ENCODE results near the gene IL23A. TPM values are rescaled to one million over a fixed set of nuclear protein-coding genes. Genes with fewer than 3 reads are reported as not detected.
"Not testable (repeated sequence)": the region's sequence is repeated elsewhere in the genome, so short reads cannot be mapped to it uniquely, and the experiment has no call there.

The IL23A gene
- total RNA-seq, 1 experiment from 2014 or later: 0.41 TPM

DNA sequence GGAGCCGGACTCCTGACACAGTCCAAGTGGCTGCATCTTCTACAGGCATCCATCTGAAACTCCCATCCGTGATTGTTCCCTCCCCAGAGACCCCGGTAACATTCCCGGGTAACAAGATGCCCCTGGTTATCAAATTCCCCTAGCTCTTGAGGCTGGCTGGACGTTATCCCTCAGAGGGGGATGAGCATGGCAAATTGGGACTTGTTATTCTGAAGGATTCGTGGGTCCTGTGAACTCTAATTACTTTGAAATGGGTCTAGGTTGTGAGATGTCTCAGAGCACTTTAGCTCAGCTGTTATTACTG is 4.2 kb upstream of the IL23A start:
- TSS peak; percentile 100 for BruUV-seq (replicated peaks)
- H3K9me3 ChIP-seq (ENCODE audit: control insufficient read depth, insufficient read depth, low read depth, low read length): no peaks in the 10 kb centered on the region
- ChIA-PET CTCF (no interaction called here), POLR2A (no interaction called here)
- no peak for DNase-seq (ENCODE audit: low read depth, low spot score)
- intact Hi-C loops (cut with micrococcal nuclease; ENCODE audit: unreplicated experiment) (no loop called here), in situ Hi-C loops (cut with HindIII; ENCODE audit: low pct_unique_long_range_greater_than_20kb, low sequenced_read_pairs) (no loop called here)
- no peaks in the 10 kb centered on the region for H3K27me3 ChIP-seq (ENCODE audit: control insufficient read depth, insufficient read depth, low read length)
- TF ChIP-seq, protein P1, sequence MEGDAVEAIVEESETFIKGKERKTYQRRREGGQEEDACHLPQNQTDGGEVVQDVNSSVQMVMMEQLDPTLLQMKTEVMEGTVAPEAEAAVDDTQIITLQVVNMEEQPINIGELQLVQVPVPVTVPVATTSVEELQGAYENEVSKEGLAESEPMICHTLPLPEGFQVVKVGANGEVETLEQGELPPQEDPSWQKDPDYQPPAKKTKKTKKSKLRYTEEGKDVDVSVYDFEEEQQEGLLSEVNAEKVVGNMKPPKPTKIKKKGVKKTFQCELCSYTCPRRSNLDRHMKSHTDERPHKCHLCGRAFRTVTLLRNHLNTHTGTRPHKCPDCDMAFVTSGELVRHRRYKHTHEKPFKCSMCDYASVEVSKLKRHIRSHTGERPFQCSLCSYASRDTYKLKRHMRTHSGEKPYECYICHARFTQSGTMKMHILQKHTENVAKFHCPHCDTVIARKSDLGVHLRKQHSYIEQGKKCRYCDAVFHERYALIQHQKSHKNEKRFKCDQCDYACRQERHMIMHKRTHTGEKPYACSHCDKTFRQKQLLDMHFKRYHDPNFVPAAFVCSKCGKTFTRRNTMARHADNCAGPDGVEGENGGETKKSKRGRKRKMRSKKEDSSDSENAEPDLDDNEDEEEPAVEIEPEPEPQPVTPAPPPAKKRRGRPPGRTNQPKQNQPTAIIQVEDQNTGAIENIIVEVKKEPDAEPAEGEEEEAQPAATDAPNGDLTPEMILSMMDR (IDR thresholded peaks at IDR 0.05): no peak
- TF ChIP-seq SIN3A (IDR thresholded peaks at IDR 0.05; ENCODE audit: borderline replicate concordance, insufficient read depth, low read depth, low read length) (no peak), TCF7L2 (IDR thresholded peaks at IDR 0.05; ENCODE audit: low read depth, low read length) (no peak), POLR2AphosphoS5 (IDR thresholded peaks at IDR 0.05; ENCODE audit: low read depth, low read length) (no peak)
- TF ChIP-seq, protein P2, sequence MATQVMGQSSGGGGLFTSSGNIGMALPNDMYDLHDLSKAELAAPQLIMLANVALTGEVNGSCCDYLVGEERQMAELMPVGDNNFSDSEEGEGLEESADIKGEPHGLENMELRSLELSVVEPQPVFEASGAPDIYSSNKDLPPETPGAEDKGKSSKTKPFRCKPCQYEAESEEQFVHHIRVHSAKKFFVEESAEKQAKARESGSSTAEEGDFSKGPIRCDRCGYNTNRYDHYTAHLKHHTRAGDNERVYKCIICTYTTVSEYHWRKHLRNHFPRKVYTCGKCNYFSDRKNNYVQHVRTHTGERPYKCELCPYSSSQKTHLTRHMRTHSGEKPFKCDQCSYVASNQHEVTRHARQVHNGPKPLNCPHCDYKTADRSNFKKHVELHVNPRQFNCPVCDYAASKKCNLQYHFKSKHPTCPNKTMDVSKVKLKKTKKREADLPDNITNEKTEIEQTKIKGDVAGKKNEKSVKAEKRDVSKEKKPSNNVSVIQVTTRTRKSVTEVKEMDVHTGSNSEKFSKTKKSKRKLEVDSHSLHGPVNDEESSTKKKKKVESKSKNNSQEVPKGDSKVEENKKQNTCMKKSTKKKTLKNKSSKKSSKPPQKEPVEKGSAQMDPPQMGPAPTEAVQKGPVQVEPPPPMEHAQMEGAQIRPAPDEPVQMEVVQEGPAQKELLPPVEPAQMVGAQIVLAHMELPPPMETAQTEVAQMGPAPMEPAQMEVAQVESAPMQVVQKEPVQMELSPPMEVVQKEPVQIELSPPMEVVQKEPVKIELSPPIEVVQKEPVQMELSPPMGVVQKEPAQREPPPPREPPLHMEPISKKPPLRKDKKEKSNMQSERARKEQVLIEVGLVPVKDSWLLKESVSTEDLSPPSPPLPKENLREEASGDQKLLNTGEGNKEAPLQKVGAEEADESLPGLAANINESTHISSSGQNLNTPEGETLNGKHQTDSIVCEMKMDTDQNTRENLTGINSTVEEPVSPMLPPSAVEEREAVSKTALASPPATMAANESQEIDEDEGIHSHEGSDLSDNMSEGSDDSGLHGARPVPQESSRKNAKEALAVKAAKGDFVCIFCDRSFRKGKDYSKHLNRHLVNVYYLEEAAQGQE (IDR thresholded peaks at IDR 0.05; ENCODE audit: insufficient read depth in 1 of 2, low read depth in 2 of 2, low read length in 1 of 2): no peak
- H3K4me1 ChIP-seq (ENCODE audit: control insufficient read depth, insufficient read depth, low read length): peaks cover 15% of the 10 kb centered on the region; the same call in 1 of the 2 replicates
- H3K36me3 ChIP-seq (ENCODE audit: control insufficient read depth, insufficient read depth, low read length): peaks cover 3% of the 10 kb centered on the region; the same call in 1 of the 2 replicates
- peak overlapping the region; percentile 99 for H3K27ac ChIP-seq (ENCODE audit: low read length)
- H3K4me3 ChIP-seq (ENCODE audit: low read depth in 2 of 2, low read length in 2 of 2): peak overlapping the region; percentile 76 to 83
- ATAC-seq: peak; percentile 13; the same call in 1 of the 2 replicates

DNA sequence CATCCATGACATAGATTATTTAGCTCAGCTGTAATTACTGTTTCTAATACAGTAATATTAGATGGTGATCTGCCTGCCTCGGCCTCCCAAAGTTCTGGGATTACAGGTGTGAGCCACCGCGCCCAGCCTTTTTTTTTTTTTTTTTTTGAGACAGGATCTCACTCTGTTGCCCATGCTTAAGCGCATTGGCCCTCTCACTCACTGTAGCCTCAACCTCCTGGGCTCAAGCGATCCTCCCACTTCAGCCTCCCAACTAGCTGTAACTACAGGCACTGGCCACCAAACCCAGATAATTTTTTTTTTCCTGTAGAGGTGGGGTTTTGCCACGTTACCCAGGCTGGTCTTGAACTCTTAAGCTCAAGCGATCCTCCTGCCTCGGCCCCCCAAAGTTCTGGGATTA is 3.2 kb upstream of the IL23A start:
- BruUV-seq (replicated peaks); CTCF ChIA-PET; H3K27me3 ChIP-seq (ENCODE audit: control insufficient read depth, insufficient read depth, low read length); H3K36me3 ChIP-seq (ENCODE audit: control insufficient read depth, insufficient read depth, low read length); DNase-seq (ENCODE audit: low read depth, low spot score); intact Hi-C loops (cut with micrococcal nuclease; ENCODE audit: unreplicated experiment); H3K4me3 ChIP-seq (ENCODE audit: low read depth in 2 of 2, low read length in 2 of 2); H3K27ac ChIP-seq (ENCODE audit: low read length); H3K9me3 ChIP-seq (ENCODE audit: control insufficient read depth, insufficient read depth, low read depth, low read length); in situ Hi-C loops (cut with HindIII; ENCODE audit: low pct_unique_long_range_greater_than_20kb, low sequenced_read_pairs); ATAC-seq: not testable (repeated sequence)
- H3K4me1 ChIP-seq (ENCODE audit: control insufficient read depth, insufficient read depth, low read length): peaks cover 15% of the 10 kb centered on the region; the same call in 1 of the 2 replicates
- POLR2A ChIA-PET: interaction anchor here (0.6 kb wide), 1 partner anchor 231 kb away, joined by 4 read pairs; the partner anchor contains the start of gene PA2G4

DNA sequence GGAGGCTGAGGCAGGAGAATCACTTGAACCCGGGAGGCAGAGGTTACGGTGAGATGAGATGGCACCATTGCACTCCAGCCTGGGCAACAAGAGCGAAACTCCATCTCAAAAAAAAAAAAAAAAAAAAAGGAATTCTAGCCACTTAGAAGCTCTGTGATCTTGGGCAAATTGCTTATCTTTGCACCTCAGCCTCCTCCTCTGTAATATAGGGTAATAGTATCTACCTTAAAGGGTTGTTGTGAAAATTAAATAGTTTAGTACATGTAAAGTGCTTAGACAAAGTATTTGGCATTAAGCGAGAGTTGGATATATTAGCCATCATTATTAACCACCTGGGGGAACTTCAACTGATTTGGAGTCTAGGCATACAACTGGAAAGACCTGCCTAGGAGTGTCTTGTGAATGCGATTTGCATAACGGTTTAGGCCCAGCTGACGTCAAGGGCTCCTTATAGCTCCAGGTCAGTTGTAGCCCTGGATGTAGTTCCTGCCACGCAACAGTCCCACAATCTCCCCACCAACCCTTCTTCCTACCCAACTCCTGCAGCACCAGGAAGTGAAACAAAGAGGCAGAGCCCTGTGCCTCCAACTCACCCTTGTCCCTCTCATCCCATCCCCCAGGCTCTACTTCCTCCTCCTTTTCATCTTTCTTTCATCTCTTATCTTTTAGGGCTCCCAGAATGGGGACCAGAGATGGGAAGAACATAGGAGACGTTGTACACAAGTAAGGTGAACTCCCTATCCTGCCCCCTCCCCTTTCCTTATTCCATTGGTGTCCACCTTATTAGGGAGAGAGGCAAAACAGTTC is 2.1 kb upstream of the IL23A start:
- Histone ChIP-seq H3K27me3 (ENCODE audit: control insufficient read depth, insufficient read depth, low read length) (no peaks in the 10 kb centered on the region), H3K27ac (ENCODE audit: low read length) (no peak overlapping the region), H3K36me3 (ENCODE audit: control insufficient read depth, insufficient read depth, low read length) (peaks cover 3% of the 10 kb centered on the region; the same call in 1 of the 2 replicates), H3K9me3 (ENCODE audit: control insufficient read depth, insufficient read depth, low read depth, low read length) (no peaks in the 10 kb centered on the region), H3K4me3 (ENCODE audit: low read depth in 2 of 2, low read length in 2 of 2) (no peak overlapping the region), H3K4me1 (ENCODE audit: control insufficient read depth, insufficient read depth, low read length) (peaks cover 15% of the 10 kb centered on the region; the same call in 1 of the 2 replicates)
- CTCF ChIA-PET: interaction anchor here (0.7 kb wide), 1 partner anchor 42 kb away, joined by 4 read pairs; no protein-coding TSS in a partner anchor
- DNase-seq (ENCODE audit: low read depth, low spot score): no peak
- intact Hi-C loops (cut with micrococcal nuclease; ENCODE audit: unreplicated experiment): no loop called here
- in situ Hi-C loops (cut with HindIII; ENCODE audit: low pct_unique_long_range_greater_than_20kb, low sequenced_read_pairs): no loop called here
- POLR2A ChIA-PET: interaction anchor here (0.6 kb wide), 1 partner anchor 232 kb away, joined by 4 read pairs; the partner anchor contains the start of gene PA2G4
- BruUV-seq (replicated peaks): no TSS peak
- ATAC-seq: no peak
- TF ChIP-seq TCF7L2 (IDR thresholded peaks at IDR 0.05; ENCODE audit: low read depth, low read length) (no peak), POLR2AphosphoS5 (IDR thresholded peaks at IDR 0.05; ENCODE audit: low read depth, low read length) (no peak)
- TF ChIP-seq, protein P2 (IDR thresholded peaks at IDR 0.05; ENCODE audit: insufficient read depth in 1 of 2, low read depth in 2 of 2, low read length in 1 of 2): no peak
- TF ChIP-seq, protein P1 (IDR thresholded peaks at IDR 0.05): no peak
